WTC11 (cell line): ENCODE results near the gene LYZ. TPM values are rescaled to one million over a fixed set of nuclear protein-coding genes. Genes with fewer than 3 reads are reported as not detected.

Experiments
- ATAC-seq: fragments of 200-7000 bp; cut with Tn5 transposase; 2 replicates; pipeline ENCODE4 v1.10.0; 2021; ENCODE audit warnings: mild to moderate bottlenecking, moderate library complexity
- CTCF ChIA-PET: fragments of 300-600 bp; sonication (Branson Sonifier 250); formaldehyde crosslinking; loops from one replicate; lab custom pipeline; 2021; ENCODE audit warnings: antibody characterized with exemption; lab: Charles Lee
- POLR2A ChIA-PET: fragments of 350-600 bp; sonication (Branson Sonifier 250); formaldehyde crosslinking; loops from one replicate; lab custom pipeline; 2021; ENCODE audit warnings: antibody characterized with exemption; lab: Charles Lee
- DNase-seq: peaks from one replicate; pipeline ENCODE4 v3.0.0; 2021; ENCODE audit warnings: low spot score
- H3K27ac Mint-ChIP-seq: 2 replicates; pipeline ENCODE4 v1.8.0; 2021; ENCODE audit warnings: mixed read lengths
- H3K27me3 Mint-ChIP-seq: 2 replicates; pipeline ENCODE4 v1.8.0; 2021; ENCODE audit warnings: low read depth, mild to moderate bottlenecking, moderate library complexity, mixed read lengths
- H3K36me3 Mint-ChIP-seq: 2 replicates; pipeline ENCODE4 v1.8.0; 2021; ENCODE audit warnings: mixed read lengths
- H3K4me1 Mint-ChIP-seq: 2 replicates; pipeline ENCODE4 v1.8.0; 2022; ENCODE audit warnings: mixed read lengths
- H3K4me3 Mint-ChIP-seq: 2 replicates; pipeline ENCODE4 v1.8.0; 2021; ENCODE audit warnings: mild to moderate bottlenecking, moderate library complexity, mixed read lengths
- H3K9me3 Mint-ChIP-seq: 2 replicates; pipeline ENCODE4 v1.8.0; 2021; ENCODE audit warnings: mixed read lengths
- AFF4 ChIP-seq: sonication (generic); formaldehyde crosslinking; IDR thresholded peaks from 2 replicates; pipeline ENCODE4 v1.8.1; 2023; ENCODE audit warnings: mild to moderate bottlenecking, missing genetic modification reagents, borderline replicate concordance
- EMX1 ChIP-seq: fragments of 250-450 bp; sonication (Bioruptor Pico); IDR thresholded peaks from 2 replicates; pipeline ENCODE4 v1.8.0; 2021; ENCODE audit warnings: mild to moderate bottlenecking
- FOXP4 ChIP-seq: sonication (generic); formaldehyde crosslinking; IDR thresholded peaks from 2 replicates; pipeline ENCODE4 v1.8.0; 2022; ENCODE audit warnings: mild to moderate bottlenecking, missing genetic modification reagents
- JUN ChIP-seq: sonication (generic); formaldehyde crosslinking; IDR thresholded peaks from 2 replicates; pipeline ENCODE4 v1.8.0; 2023; ENCODE audit warnings: mild to moderate bottlenecking, missing genetic modification reagents
- MYBL2 ChIP-seq: sonication (generic); formaldehyde crosslinking; IDR thresholded peaks from 2 replicates; pipeline ENCODE4 v1.8.1; 2023; ENCODE audit warnings: mild to moderate bottlenecking, moderate library complexity, missing genetic modification reagents
- NR3C1 ChIP-seq: sonication (generic); formaldehyde crosslinking; conservative IDR thresholded peaks from 2 replicates; pipeline ENCODE4 v1.8.1; 2023; ENCODE audit warnings: low read depth, mild to moderate bottlenecking, missing genetic modification reagents
- SMAD4 ChIP-seq: sonication (generic); formaldehyde crosslinking; IDR thresholded peaks from 2 replicates; pipeline ENCODE4 v1.8.0; 2022; ENCODE audit warnings: mild to moderate bottlenecking, missing genetic modification reagents
- TEAD4 ChIP-seq: sonication (generic); formaldehyde crosslinking; IDR thresholded peaks from 2 replicates; pipeline ENCODE4 v1.8.0; 2022; ENCODE audit warnings: mild to moderate bottlenecking, missing genetic modification reagents
- ZBTB21 ChIP-seq: sonication (generic); formaldehyde crosslinking; IDR thresholded peaks from 2 replicates; pipeline ENCODE4 v1.8.1; 2023; ENCODE audit warnings: mild to moderate bottlenecking, missing genetic modification reagents, borderline replicate concordance
- ZMAT4 ChIP-seq: fragments of 250-450 bp; sonication (Bioruptor Pico); IDR thresholded peaks from 2 replicates; pipeline ENCODE4 v1.9.0; 2021; ENCODE audit warnings: mild to moderate bottlenecking
- ZNF138 ChIP-seq: sonication (generic); formaldehyde crosslinking; conservative IDR thresholded peaks from 2 replicates; pipeline ENCODE4 v1.8.1; 2022; ENCODE audit warnings: mild to moderate bottlenecking, moderate library complexity, missing genetic modification reagents
- ZNF219 ChIP-seq: sonication (generic); formaldehyde crosslinking; IDR thresholded peaks from 2 replicates; pipeline ENCODE4 v1.8.0; 2023; ENCODE audit warnings: missing genetic modification reagents, mild to moderate bottlenecking, borderline replicate concordance
- ZNF532 ChIP-seq: fragments of 250-450 bp; sonication (Bioruptor Pico); IDR thresholded peaks from 2 replicates; pipeline ENCODE4 v1.9.0; 2021; ENCODE audit warnings: mild to moderate bottlenecking, borderline replicate concordance
- total RNA-seq: library from RNA; stranded (reverse); gene quantifications from 3 replicates; pipeline ENCODE4 v1.2.3, GENCODE V29; 2021

Gene LYZ
- total RNA-seq, 1 experiment from 2014 or later = 1.0 TPM

GRCh38 chr12:69345077-69345476, 3.1 kb upstream of the LYZ start:
- no peak for ATAC-seq
- ChIA-PET POLR2A (no interaction called here), CTCF (no interaction called here)
- Mint-ChIP-seq H3K4me3 (no peak overlapping the region), H3K27ac (no peak overlapping the region), H3K27me3 (no peaks in the 10 kb centered on the region), H3K36me3 (no peaks in the 10 kb centered on the region), H3K4me1 (no peaks in the 10 kb centered on the region; the same call in 1 of the 2 replicates), H3K9me3 (no peaks in the 10 kb centered on the region)
- TF ChIP-seq NR3C1 (CRISPR knock-in tag) (no peak), EMX1 (no peak), ZBTB21 (no peak), JUN (CRISPR knock-in tag) (no peak), FOXP4 (CRISPR knock-in tag) (no peak), AFF4 (CRISPR knock-in tag) (no peak), SMAD4 (no peak), TEAD4 (CRISPR knock-in tag) (no peak), ZNF138 (CRISPR knock-in tag) (no peak)
- no peak for DNase-seq

- no peak for DNase-seq
- Mint-ChIP-seq H3K9me3 (no peaks in the 10 kb centered on the region), H3K4me1 (no peaks in the 10 kb centered on the region; the same call in 1 of the 2 replicates), H3K4me3 (no peak overlapping the region), H3K27me3 (no peaks in the 10 kb centered on the region), H3K27ac (no peak overlapping the region), H3K36me3 (no peaks in the 10 kb centered on the region)
- ATAC-seq = no peak
- TF ChIP-seq ZNF532 (CRISPR knock-in tag) (no peak), ZMAT4 (CRISPR knock-in tag) (no peak), MYBL2 (CRISPR knock-in tag) (no peak), ZNF219 (CRISPR knock-in tag) (no peak)
- POLR2A ChIA-PET = no interaction called here
- CTCF ChIA-PET = no interaction called here
These were observed 2.4 kb upstream of the LYZ start for GRCh38 chr12:69345742-69346141.
